Loucy (cell line): ENCODE data around the gene ACVR1.

ENCODE experiments used
- H2AFZ ChIP-seq: fragments of 200-600 bp; sonication (generic); 2 replicates; pipeline ENCODE4 v1.6.0; 2016; ENCODE audit warnings: antibody characterized with exemption, mild to moderate bottlenecking, low read length, moderate library complexity
- H3F3A ChIP-seq: fragments of 200-600 bp; 2 replicates; pipeline ENCODE4 v1.6.0; 2016; ENCODE audit warnings: antibody characterized with exemption, low read depth, mild to moderate bottlenecking
- H3K27me3 ChIP-seq: fragments of 200-600 bp; sonication (generic); 2 replicates; pipeline ENCODE4 v1.6.1; 2014; ENCODE audit warnings: low read length, mild to moderate bottlenecking; ENCODE audit not compliant: insufficient read depth, poor library complexity, severe bottlenecking
- H3K36me3 ChIP-seq: fragments of 200-600 bp; sonication (generic); 2 replicates; pipeline ENCODE4 v1.6.1; 2016; ENCODE audit warnings: low read length; ENCODE audit not compliant: insufficient read depth
- H3K4me1 ChIP-seq: fragments of 200-600 bp; sonication (generic); 2 replicates; pipeline ENCODE4 v1.5.1; 2014; ENCODE audit warnings: low read length, mild to moderate bottlenecking; ENCODE audit not compliant: insufficient read depth, poor library complexity, severe bottlenecking
- H3K4me2 ChIP-seq: fragments of 200-600 bp; sonication (generic); 2 replicates; pipeline ENCODE4 v1.6.0; 2014; ENCODE audit warnings: antibody characterized with exemption, low read length, low read depth, mild to moderate bottlenecking; ENCODE audit not compliant: poor library complexity, severe bottlenecking
- H3K4me3 ChIP-seq: fragments of 200-600 bp; sonication (generic); 2 replicates; pipeline ENCODE4 v1.5.1; 2014; ENCODE audit warnings: low read length, mild to moderate bottlenecking, mixed read lengths; ENCODE audit not compliant: poor library complexity, severe bottlenecking
- H3K79me2 ChIP-seq: fragments of 200-600 bp; sonication (generic); 2 replicates; pipeline ENCODE4 v1.6.1; 2014; ENCODE audit warnings: low read length; ENCODE audit not compliant: insufficient read depth
- H3K9ac ChIP-seq: fragments of 200-600 bp; sonication (generic); 2 replicates; pipeline ENCODE4 v1.6.0; 2014; ENCODE audit warnings: mild to moderate bottlenecking, low read depth, low read length, moderate library complexity; ENCODE audit not compliant: poor library complexity, severe bottlenecking
- H3K9me2 ChIP-seq: fragments of 200-600 bp; sonication (generic); replicated peaks from 2 replicates; pipeline ENCODE4 v1.6.1; 2016; ENCODE audit warnings: low read depth, low read length, mixed read lengths
- H3K9me3 ChIP-seq: fragments of 200-600 bp; sonication (generic); 2 replicates; pipeline ENCODE4 v1.6.1; 2014; ENCODE audit warnings: mild to moderate bottlenecking, antibody characterized with exemption, low read length, low read depth; ENCODE audit not compliant: insufficient read depth
- H4K20me1 ChIP-seq: fragments of 200-600 bp; sonication (generic); 2 replicates; pipeline ENCODE4 v1.6.0; 2014; ENCODE audit warnings: antibody characterized with exemption, low read length, mild to moderate bottlenecking; ENCODE audit not compliant: insufficient read depth, poor library complexity, severe bottlenecking
- EZH2phosphoT487 ChIP-seq: fragments of 200-600 bp; IDR thresholded peaks from 2 replicates; pipeline ENCODE4 v1.6.1; 2018; ENCODE audit warnings: antibody characterized with exemption, mild to moderate bottlenecking, moderate library complexity, borderline replicate concordance
- TF ChIP-seq, protein P1 (sequence below): fragments of 200-600 bp; sonication (generic); conservative IDR thresholded peaks from 2 replicates; pipeline ENCODE4 v1.5.1; 2014; ENCODE audit warnings: mild to moderate bottlenecking, antibody characterized with exemption, low read length

ACVR1 gene

GRCh38 chr2:157699009-157699408, 177.1 kb downstream of the ACVR1 start:
- no peak overlapping the region for H3K9ac ChIP-seq
- TF ChIP-seq EZH2phosphoT487, result no peak
- TF ChIP-seq, protein P1, sequence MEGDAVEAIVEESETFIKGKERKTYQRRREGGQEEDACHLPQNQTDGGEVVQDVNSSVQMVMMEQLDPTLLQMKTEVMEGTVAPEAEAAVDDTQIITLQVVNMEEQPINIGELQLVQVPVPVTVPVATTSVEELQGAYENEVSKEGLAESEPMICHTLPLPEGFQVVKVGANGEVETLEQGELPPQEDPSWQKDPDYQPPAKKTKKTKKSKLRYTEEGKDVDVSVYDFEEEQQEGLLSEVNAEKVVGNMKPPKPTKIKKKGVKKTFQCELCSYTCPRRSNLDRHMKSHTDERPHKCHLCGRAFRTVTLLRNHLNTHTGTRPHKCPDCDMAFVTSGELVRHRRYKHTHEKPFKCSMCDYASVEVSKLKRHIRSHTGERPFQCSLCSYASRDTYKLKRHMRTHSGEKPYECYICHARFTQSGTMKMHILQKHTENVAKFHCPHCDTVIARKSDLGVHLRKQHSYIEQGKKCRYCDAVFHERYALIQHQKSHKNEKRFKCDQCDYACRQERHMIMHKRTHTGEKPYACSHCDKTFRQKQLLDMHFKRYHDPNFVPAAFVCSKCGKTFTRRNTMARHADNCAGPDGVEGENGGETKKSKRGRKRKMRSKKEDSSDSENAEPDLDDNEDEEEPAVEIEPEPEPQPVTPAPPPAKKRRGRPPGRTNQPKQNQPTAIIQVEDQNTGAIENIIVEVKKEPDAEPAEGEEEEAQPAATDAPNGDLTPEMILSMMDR, result no peak
- no peaks in the 10 kb centered on the region for H4K20me1 ChIP-seq
- no peaks in the 10 kb centered on the region for H3F3A ChIP-seq
- no peaks in the 10 kb centered on the region for H3K79me2 ChIP-seq
- no peaks in the 10 kb centered on the region for H3K27me3 ChIP-seq
- H3K36me3 ChIP-seq, result no peaks in the 10 kb centered on the region
- H3K4me2 ChIP-seq, result no peak overlapping the region
- no peak overlapping the region for H2AFZ ChIP-seq
- no peak overlapping the region for H3K4me3 ChIP-seq
- H3K9me3 ChIP-seq, result 0 out of 2 replicates have a peak, but pooled peaks cover 5% of the 10 kb centered on the region
- no peaks in the 10 kb centered on the region for H3K9me2 ChIP-seq
- H3K4me1 ChIP-seq, result no peaks in the 10 kb centered on the region

DNA sequence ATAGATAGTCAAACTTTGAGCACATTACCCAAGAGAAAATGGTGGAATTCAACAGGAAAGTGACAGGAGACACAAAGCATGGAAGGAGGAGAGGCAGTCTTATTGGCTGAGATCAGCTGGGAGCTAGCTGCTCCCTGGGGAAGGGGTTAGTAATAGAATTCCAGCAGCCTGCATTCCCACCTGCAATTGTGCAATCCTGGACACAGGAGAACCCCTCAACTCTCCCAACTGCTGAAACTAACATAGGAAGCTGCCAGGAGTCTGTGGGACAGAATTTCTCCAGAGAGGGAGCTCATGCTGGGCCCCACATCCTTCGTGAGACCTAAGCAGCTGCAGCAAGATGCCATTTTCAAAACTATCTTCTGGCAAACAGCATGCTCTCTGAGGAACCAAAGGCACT, 177.7 kb downstream of the ACVR1 start:
- no peaks in the 10 kb centered on the region for H3F3A ChIP-seq
- no peak overlapping the region for H3K4me3 ChIP-seq
- H3K79me2 ChIP-seq, result no peaks in the 10 kb centered on the region
- H3K36me3 ChIP-seq, result no peaks in the 10 kb centered on the region
- no peak for TF ChIP-seq EZH2phosphoT487
- TF ChIP-seq, protein P1, result no peak
- H3K9me3 ChIP-seq, result 0 out of 2 replicates have a peak, but pooled peaks cover 5% of the 10 kb centered on the region
- H3K9me2 ChIP-seq, result no peaks in the 10 kb centered on the region
- no peaks in the 10 kb centered on the region for H3K27me3 ChIP-seq
- H3K4me2 ChIP-seq, result no peak overlapping the region
- no peak overlapping the region for H3K9ac ChIP-seq
- H2AFZ ChIP-seq, result no peak overlapping the region
- H3K4me1 ChIP-seq, result no peaks in the 10 kb centered on the region
- no peaks in the 10 kb centered on the region for H4K20me1 ChIP-seq

DNA sequence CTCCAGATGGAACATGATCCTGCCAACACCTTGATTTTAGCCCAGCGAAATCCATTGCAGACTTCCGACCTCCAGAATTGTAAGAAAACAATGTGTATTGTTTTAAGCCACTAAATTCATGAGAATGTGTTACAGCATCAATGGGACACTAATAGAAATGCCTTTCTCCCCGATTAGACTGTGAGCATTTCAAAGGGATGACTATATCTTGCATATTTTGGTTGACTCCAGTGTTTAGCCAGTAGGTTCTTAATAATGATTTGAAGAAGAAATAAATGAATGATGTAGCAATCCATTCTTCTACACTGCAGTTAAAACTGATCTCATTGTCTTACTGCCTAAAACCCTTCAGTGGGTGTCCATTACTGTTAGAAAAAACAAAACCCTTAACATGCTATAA, 180.1 kb downstream of the ACVR1 start:
- no peaks in the 10 kb centered on the region for H3F3A ChIP-seq
- no peak overlapping the region for H3K4me2 ChIP-seq

More for the DNA sequence above, 180.1 kb downstream of the ACVR1 start:
- Histone ChIP-seq H2AFZ (no peak overlapping the region), H3K4me3 (no peak overlapping the region), H3K79me2 (no peaks in the 10 kb centered on the region), H3K9me3 (0 out of 2 replicates have a peak, but pooled peaks cover 5% of the 10 kb centered on the region), H4K20me1 (no peaks in the 10 kb centered on the region), H3K36me3 (no peaks in the 10 kb centered on the region), H3K9me2 (no peaks in the 10 kb centered on the region), H3K9ac (no peak overlapping the region), H3K4me1 (no peaks in the 10 kb centered on the region), H3K27me3 (no peaks in the 10 kb centered on the region)
- TF ChIP-seq EZH2phosphoT487, result no peak
- TF ChIP-seq, protein P1, result no peak
